Measurements from ENCODE around the gene BRD3OS.

DNA sequence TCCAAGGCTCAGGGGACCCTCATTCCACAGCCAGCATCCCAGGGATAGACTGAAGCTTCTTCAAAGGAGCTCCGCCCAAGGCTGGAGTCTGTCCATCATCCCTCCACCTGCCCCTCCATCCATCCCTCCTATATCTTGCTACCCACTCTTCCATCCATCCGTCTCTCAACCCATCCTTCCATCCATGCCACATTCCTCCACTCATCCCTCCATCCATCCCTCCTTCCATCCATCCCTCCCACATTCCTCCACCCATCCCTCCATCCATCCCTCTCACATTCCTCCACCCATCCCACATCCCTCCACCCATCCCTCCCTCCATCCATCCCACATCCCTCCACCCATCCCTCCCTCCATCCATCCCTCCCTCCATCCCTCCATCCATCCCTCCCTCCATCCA lies 27.7 kb upstream of the BRD3OS start:
- TF ChIP-seq, protein P1, sequence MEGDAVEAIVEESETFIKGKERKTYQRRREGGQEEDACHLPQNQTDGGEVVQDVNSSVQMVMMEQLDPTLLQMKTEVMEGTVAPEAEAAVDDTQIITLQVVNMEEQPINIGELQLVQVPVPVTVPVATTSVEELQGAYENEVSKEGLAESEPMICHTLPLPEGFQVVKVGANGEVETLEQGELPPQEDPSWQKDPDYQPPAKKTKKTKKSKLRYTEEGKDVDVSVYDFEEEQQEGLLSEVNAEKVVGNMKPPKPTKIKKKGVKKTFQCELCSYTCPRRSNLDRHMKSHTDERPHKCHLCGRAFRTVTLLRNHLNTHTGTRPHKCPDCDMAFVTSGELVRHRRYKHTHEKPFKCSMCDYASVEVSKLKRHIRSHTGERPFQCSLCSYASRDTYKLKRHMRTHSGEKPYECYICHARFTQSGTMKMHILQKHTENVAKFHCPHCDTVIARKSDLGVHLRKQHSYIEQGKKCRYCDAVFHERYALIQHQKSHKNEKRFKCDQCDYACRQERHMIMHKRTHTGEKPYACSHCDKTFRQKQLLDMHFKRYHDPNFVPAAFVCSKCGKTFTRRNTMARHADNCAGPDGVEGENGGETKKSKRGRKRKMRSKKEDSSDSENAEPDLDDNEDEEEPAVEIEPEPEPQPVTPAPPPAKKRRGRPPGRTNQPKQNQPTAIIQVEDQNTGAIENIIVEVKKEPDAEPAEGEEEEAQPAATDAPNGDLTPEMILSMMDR (conservative IDR thresholded peaks at IDR 0.05; ENCODE audit: low read length) = no peak
- no peak for TF ChIP-seq EZH2phosphoT487 (IDR thresholded peaks at IDR 0.05; ENCODE audit: borderline replicate concordance, low read depth, low read length)

Data from OCI-LY7 (cell line).